ENCODE results near the gene ADRM1.

- no peak for TF ChIP-seq ELF4 (IDR thresholded peaks at IDR 0.05)
- no peak for TF ChIP-seq CTBP1 (IDR thresholded peaks at IDR 0.05; ENCODE audit: borderline replicate concordance)
- TF ChIP-seq SP1 (IDR thresholded peaks at IDR 0.05), result no peak
- no peak for TF ChIP-seq ARNT (IDR thresholded peaks at IDR 0.05)
- no peak for TF ChIP-seq NFRKB (IDR thresholded peaks at IDR 0.05)
- TF ChIP-seq FOXA1 (IDR thresholded peaks at IDR 0.05), result no peak
- TF ChIP-seq BHLHE40 (IDR thresholded peaks at IDR 0.05; ENCODE audit: borderline replicate concordance), result no peak
Observed at GRCh38 chr20:62322492-62323041, 19.8 kb downstream of the ADRM1 start.

All from HEK293T (cell line).